Stimulated activated CD4-positive, alpha-beta T cell treated with anti-CD3 and anti-CD28 coated beads, Interleukin-15, amount 100 ng/mL, for 24 hours (primary cell): Measurements from ENCODE around the gene SEC11A.
"Not testable (repeated sequence)": the region's sequence is repeated elsewhere in the genome, so short reads cannot be mapped to it uniquely, and the experiment has no call there.

Experiments
- DNase-seq: peaks from one replicate; pipeline ENCODE4 v3.0.0-alpha.2; 2020

The SEC11A gene

DNA sequence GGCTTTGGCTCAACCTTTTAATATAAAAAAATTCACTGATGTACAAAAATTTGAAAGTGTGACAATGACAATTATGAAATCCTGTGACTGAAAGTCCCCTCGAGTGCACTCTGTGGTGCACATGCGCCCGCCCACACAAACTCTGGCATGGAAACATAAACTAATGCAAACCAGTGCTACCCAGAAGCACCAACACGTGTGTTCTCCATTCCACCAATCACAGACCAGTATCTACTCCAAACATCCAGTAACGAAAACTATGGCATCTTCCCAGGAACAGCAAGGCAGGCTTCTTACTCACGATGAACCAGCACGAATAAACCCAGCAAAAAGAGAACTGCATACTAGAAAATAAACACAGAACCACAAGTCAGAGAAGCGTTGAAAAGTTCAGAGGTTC lies 46.2 kb downstream of the SEC11A start:
- peak; percentile 69 for DNase-seq

DNA sequence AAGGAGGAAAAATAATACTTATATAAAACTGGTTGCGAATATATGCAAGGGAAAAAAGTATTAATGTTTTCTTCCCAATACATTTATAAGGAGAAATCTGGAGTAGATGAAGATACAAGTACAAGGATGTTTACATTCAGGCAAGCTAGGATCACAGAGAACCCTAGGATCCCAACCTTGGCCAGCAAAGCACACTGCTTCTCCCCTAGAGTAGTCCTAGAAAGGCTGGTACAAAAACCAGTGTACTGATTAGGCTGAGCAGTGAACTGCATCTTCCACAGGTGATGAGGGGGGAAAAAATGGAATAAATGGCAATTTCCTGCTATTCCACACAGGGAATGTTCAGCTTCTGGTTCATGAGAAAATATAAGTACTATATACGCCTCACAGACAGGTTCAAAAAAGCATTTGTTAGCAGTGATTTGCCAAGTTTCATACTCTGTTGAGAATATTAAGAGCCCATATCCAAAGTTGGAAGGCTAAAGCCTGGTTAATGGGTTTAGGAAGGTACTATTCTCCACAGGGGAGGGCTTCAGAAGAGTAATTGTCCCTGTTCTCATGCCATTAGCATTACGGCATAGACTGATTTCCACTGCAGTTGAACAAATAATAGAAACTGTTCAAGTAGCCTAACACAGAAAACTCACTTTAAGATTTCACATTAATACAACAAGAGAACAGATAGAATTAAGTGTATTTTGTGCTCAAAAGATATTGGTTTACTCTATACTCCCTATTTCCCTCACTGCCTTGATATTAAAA lies 47.5 kb downstream of the SEC11A start:
- no peak for DNase-seq

DNA sequence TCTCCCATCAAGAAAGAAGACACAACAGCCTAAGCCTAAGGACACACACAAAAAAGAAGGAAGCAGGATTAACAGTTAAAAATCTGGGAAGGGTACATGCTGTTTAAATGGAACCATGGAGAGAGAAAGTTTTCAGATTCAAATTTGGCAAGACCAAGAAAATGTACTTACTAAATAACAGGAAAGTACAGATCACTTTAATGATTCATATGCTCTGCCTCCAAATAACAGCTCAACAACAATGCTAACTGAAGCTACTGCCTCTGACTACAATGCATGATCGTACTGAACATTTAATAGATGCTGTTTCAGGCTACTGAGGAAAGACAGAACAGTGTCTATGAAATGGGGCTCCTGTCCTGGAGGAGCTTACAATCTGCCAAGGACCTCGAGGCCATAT lies 49.6 kb downstream of the SEC11A start:
- no peak for DNase-seq

DNA sequence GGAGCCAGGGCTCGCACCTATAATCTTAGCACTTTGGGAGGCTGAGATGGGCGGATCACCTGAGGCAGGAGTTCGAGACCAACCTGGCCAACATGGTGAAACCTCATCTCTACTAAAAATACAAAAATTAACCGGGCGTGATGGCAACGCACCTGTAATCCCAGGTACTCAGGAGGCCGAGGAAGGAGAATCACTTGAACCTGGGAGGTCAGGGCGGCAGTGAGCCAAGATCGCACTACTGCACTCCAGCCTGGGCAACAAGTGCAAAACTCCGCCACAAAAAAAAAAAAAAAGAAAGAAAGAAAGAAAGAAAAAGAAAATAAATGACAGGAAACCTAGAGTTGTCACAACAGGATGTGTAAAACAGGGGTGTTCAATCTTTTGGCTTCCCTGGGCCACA lies 54.9 kb downstream of the SEC11A start:
- DNase-seq = no peak

DNA sequence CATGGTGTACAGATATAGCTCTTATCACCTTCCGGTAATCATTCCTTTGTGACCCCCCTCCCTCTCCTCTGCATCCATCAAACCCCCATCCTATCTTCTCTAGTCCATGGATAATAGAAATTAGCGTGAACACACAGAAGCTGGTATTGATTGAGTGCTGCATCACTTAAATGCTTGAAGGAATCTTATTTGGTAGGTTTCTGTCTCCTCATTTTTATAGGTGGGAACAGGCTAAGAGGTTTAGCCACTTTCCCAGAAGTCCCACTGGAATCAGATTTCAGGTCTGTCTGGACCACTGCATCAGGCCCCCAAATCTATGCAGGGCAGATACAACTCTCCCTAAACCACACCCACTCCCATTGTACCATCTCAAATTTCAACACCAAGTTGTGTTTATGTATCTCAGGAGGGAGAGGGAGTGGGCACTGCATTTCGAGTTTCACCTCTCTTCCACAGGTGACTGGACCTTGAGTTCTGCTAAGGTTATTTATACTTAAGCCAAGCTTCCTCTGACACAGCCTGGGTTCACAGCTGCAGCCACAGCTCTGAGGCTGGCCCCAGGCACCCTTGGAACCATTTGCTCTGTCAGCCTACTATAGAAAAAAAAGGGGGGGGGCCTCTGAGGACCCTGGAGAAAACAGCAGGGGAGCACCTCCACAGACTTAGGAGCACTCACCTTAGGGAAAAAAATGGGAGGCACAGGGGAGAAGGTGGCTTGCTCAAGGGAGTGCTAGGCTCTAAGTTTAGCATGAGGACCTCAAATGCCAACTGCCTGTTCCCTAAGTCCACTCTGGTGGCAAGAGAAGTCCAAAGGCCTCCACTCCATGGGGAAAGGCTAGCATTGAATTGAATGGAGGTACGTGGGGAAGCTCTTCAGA lies 55.8 kb downstream of the SEC11A start:
- no peak for DNase-seq

DNA sequence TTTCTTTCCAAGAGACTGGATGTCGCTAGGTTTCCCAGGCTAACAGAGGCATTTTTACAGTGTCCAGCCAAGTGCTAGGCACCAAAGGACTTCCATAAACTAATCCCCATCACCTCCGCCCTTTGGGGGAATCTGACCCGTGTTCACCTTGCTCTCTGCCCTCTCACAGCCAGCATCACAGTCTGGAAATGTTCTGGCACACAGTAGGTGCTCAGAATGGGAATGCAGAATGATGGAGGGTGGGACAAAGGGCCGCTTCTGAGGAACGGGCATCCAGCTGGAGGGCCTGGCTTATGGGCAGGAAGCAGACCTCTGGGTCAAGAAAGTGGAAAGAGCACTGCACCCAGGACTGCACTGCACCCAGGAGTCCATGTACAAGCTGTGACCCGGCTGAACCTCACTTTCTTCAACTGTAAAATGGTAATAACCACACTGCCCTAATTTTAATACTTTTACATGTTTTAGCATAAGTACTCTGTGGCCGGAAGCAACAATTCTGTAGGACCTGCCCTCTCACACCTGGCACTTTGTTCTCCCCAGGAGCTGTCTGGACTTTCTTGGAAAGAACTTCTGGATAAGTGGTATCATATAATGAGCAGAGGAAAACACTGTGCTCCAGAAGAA lies 57.0 kb downstream of the SEC11A start:
- DNase-seq = no peak

DNA sequence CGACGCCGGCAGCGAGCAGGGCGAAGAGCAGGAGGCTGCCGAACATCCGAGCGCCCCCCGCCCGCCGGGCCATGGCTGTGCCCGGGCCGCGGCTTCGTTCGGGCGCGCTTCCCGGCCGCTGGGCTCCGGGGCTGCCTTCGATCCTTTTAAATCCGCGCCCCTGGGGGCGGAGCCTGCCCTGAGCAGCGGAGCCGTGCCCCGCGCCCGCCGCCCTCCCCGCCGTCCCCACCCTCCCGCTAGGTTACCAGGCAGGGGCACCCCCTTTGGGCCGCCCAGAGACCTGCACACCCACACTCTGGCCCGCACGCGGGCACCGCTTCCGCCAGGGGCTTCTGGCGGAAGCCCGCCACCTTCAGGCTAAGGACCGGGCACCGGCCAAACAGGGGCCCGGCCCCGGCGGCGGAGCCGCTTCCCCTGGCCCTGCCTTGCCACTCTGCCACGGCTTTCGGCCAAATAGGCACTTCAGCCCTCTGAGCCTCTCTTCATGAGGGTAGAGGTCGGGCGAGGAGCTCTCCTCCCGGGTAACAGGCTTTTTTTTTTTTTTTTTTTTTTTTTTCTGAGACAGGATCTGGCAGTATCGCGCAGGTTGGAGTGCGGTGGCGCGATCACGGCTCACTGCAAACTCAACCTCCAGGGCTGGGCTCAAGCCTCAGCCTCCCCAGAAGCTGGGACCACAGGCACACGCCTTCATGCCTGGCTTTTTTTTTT lies 57.7 kb downstream of the SEC11A start, which contains the start of gene NMB:
TSS of gene NMB (minus strand) at position 120 of the 708 bp plus-strand sequence. CDS start at position 73, 47 bp downstream.
- peak; percentile 88 for DNase-seq

DNA sequence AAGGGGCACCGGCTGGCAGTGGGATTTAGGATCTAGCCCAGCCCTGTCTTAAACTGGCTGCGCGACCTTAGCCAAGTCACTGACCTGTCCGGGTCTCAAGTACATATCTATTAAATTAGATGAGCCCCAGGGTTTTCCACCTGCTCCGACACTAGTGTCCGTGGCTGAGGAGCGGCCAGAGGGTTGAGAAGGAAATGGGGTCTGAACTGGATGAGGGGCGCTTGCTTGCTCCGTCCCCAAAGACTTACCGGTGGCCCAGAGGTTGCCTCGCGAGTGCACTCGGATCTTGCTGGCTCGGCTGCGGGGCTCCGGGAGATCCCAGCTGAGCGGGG lies 58.2 kb downstream of the SEC11A start:
- no peak for DNase-seq

DNA sequence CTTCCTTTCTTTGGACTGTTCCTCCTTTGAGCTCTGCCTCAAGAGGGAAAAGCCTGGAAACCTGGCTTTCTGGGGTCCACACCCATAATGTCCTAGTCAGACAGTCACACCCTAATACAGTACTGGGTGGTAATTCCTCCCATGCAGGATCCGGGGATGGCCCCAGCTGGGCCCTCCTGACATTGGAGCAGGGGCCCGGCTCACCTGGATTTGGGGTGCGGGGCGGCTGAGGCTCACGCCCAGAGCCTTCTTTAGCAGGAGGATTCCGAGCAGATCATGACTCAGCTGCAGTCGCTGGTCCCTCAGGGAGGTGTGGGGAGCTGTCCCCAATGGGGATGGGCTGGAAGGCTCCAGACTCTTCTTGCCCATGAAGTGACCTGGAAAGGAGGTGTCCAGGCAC lies 59.0 kb downstream of the SEC11A start:
- DNase-seq = no peak

DNA sequence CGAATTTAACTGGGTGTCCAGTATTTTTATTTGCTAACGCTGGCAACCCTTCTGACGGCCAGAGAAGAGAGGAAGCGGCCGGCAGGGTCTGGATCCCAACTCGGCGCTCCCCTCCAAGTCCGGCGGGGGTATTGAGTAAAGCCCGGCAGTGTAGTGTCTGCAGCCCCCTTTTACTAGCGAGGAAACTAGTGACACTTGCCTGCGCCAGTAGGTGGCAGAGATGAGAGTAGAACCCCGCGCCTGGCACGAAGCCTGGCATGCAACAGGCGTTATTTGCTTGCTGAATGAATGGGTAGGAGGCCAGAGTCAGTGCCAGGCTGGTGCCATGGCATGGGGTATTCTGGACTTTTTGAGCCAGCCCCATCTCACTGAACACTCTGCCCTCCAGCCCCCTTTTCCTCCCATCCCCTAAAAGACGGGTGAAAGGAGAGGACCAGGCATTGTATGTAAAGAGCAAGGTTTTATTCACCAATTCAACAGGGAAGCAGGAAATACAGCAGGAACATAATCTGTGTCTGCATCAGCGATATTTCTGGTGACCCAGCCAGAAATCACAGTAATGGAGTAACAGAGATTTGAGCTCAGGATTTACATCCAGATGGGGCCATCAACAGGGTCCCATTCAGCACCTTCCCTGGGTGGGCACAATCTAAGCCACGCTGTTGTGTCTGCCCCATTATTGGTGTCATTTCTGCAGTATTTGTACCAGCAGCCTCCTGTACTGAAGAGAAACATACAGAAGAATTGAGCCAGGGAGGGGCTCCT lies 61.1 kb downstream of the SEC11A start:
- peak; percentile 84 for DNase-seq

DNA sequence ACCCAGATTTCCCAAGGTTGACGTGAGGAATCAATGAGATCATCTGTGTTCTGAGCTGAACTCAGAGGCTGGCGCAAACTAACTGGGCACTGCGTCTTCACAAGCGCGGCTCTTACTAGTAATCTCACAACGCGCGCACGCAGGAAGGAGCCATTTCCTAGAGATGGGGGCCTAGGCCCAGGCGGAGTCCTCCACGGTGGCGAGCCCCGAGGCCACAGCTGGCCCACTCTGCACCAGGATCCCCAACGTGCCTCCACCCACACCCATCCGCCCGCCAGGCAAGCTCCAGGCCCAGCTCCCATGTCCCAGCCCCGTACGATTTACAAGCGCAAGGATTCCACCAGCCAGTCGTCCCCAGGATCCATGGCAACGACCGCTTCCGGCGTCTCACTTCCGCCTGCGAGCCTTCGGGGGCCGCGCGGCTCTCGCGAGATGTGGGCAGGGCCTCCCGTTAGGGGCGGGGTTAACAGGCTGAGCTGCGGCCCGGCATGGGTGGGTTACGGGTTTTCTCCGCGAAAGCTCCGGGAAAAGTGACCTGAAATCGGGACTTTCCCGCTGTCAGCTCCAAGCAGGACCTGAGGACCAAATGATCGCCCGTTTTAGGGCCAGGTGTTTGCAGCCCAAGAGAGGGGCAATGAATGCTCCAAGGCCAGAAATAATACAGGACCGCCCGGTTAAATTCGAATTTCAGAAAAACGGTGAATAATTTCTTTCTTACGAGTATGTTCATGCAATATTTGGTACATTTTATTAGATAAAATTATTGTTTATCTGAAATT lies 61.8 kb downstream of the SEC11A start, which contains the start of gene WDR73:
TSS of gene WDR73 (minus strand) at position 374 of the 779 bp plus-strand sequence. CDS start at position 365, 9 bp downstream.
- DNase-seq = peak; percentile 98

DNA sequence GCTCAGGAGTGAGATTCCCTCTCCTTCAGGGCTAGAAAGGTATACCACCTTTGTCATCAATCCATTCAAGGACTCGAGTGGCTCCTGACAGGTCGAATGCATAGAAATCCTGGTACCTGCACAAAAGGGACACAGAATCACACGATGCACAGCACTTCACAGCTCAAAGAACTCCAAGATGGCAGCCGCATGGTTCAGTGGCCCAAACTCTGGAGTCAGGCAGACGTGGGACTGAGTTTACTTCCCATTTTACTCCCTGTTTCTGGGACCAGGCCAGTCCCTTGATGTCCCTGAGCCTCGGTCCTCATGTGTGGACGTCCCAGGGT lies 62.4 kb downstream of the SEC11A start:
- DNase-seq = peak; percentile 18

DNA sequence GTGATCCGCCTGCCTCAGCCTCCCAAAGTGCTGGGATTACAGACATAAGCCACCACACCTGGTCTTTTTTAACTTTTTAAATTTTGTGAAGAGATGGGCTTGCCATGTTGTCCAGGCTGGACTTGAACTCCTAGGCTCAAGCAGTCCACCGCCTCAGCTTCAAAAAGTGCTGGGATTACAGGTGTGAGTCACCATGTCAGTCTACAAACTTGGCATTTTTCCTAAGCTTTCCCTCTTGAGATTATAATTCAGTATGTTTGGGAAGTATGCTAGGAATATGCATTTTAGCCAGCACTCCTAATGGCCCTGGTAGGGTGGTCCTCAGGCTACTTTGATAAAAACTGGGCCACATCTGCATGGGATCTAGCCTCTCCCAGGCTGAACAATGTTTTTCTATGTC lies 66.2 kb downstream of the SEC11A start:
- no peak for DNase-seq

DNA sequence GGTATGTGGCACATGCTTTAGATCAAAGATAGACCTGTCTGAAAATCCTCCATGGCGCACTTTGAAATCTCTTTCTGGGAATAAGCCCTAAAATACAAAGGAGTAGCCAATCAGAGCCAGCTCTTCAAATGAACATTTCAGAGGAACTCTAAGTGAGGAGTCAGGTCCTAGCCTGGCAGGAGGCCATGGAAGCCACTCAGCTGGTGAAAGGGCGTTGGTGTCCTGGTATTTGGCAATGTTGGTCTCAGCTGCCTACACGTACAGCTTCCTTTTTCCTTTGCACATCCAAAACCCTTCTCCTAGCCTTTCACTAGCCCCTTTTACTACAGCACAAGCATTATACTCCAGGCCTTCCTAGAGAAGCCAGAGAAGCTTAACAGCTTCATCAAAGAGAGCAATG lies 67.4 kb downstream of the SEC11A start:
- no peak for DNase-seq

DNA sequence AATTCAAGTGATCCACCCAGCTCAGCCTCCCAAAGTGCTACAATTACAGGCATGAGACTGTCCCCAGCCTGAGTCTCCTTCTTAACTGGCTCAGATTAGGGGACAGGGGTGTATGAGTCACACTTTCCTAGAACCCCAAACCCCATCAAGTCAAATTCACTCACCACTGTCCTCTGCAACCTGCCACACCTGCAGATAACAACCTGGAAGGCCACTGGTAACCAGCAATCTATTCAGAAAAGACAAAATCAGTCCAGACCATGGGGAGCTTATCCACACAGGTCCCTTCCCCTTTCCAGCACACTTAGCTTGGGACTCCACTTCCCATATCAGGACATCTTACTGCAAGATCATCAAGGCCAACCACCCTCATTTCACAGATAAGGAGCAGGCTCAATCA lies 68.2 kb downstream of the SEC11A start:
- DNase-seq = no peak

DNA sequence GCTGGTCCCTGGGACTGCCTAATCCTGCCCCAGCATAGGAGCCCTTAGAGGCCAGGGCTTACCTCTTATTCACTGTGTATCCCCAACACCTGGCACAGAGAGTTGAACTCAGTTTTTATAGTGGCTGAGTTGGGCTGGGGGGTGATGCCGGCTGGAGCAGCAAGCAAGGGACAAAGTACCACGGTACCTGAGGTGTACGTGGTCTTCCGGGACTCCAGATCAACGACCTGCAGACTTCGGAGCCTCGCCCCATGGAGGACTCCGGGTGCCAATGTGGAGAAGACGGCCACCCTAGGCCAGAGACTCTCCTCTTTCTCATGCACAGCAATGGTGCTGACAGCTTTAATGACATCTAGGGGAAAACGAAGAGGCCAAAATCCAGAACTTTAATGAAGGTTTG lies 69.9 kb downstream of the SEC11A start:
- DNase-seq = no peak

DNA sequence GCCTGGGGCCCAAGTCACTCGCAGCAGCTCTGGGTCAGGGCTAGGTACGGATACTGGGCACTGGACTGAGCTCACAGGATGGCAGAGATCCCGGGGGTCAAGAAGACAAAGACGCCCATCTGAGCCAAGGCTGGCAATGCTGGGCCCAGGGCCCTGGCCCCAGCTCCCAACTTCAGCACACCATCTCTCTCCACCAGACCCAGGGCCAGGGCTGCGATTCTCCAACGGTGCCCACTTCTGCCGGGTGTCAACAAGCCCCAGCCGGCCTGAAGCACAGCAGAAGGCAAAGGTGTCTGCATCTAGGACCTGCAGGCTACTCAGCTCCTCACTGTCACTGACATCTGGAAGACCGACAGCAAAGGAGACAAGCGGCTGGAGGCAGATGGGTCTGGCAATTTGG lies 70.4 kb downstream of the SEC11A start:
- no peak for DNase-seq

DNA sequence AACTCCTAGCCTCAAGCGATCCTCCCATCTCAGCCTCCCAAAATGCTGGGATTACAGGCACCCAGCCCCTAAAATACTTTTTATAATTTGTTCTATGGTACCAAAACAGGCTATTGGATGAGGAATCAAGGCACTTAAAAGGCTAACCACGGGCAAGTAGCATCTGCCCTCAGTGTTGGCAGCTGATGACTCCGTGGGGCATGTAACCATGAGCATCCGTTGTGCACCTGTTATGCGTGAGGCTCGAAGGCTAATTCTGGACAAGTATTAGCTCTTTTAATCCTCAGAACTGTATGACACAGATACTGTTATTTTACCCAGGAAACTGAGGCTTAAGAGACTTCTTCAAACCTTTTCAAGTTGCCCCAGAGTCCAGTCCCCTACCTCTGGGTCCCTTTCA lies 72.1 kb downstream of the SEC11A start:
- DNase-seq = no peak

DNA sequence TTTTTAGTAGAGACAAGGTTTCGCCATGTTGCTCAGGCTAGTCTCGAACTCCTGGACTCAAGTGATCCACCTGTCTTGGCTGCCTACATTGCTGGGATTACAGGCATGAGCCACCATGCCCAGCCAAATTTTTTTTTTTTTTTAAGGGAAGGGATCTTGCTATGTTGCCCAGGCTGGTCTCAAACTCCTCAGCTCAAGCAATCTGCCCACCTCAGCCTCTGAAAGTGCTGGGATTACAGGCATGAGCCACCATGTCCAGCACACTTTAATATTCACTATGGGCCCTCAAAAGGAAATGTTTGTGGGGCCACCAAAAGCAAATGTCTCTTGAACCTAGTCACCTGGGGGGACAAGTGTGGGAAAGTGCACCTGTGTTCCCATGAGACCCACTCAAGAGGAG lies 73.3 kb downstream of the SEC11A start:
- DNase-seq = not testable (repeated sequence)

DNA sequence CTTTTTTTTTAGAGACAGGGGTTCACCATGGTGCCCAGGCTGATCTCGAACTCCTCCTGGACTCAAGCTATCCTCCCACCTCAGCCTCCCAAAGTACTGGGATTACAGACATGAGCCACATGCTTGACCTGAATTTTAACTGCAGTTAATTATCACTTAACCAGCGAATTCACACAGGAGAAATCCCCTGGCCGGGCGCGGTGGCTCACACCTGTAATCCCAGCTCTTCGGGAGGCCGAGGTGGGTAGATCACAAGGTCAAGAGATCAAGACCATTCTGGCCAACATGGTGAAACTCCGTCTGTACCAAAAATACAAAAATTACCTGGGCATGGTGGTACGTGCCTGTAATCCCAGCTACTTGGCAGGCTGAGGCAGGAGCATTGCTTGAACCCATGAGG lies 74.1 kb downstream of the SEC11A start:
- not testable (repeated sequence) for DNase-seq

DNA sequence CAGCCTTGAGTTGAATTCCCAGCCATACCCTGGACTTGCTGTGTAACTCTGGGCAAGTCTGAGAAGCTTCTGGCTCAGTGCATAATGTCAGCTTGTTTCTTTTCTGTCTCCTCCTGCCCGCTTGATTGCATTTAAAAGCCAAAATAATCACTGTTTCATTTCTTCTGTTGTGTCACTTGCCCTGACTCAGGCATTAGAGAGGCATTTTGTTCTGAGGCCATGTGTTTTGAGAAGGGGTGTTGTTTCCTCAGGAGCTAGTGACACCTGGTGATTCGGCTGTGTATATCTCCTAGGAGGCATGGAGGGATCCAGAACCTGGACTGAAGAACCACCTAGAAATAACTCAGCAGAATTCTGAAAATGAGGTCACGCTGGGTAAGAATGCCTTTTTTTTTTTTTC lies 77.8 kb downstream of the SEC11A start:
- no peak for DNase-seq
